Subcutaneous abdominal adipose tissue (tissue), 5 donors: ENCODE data around the gene CRY2.

ENCODE experiments used
- H3K27ac ChIP-seq: one replicate; pipeline ENCODE4 v1.7.0; 2013; ENCODE audit warnings: low read depth, mild to moderate bottlenecking, inconsistent platforms, low read length, moderate library complexity
- H3K27me3 ChIP-seq, 5 donors: one replicate each; pipeline ENCODE4 v1.7.0; 2013; ENCODE audit warnings: low read length in 5 of 5, inconsistent platforms in 1 of 5; ENCODE audit not compliant: control insufficient read depth in 5 of 5, insufficient read depth in 4 of 5
- H3K36me3 ChIP-seq, 5 donors: one replicate each; pipeline ENCODE4 v1.7.0; 2013; ENCODE audit warnings: low read length in 5 of 5; ENCODE audit not compliant: control insufficient read depth in 5 of 5, insufficient read depth in 5 of 5
- H3K4me1 ChIP-seq, 5 donors: one replicate each; pipeline ENCODE4 v1.7.0; 2013; ENCODE audit warnings: low read length in 5 of 5, mild to moderate bottlenecking in 3 of 5, moderate library complexity in 1 of 5; ENCODE audit not compliant: control insufficient read depth in 5 of 5, insufficient read depth in 5 of 5
- H3K4me3 ChIP-seq, 5 donors: one replicate each; pipeline ENCODE4 v1.7.0; 2013; ENCODE audit warnings: low read length in 5 of 5, low read depth in 1 of 5
- H3K9ac ChIP-seq, 5 donors: one replicate each; pipeline ENCODE4 v1.7.0; 2013; ENCODE audit warnings: low read length in 5 of 5, mild to moderate bottlenecking in 4 of 5, moderate library complexity in 3 of 5
- H3K9me3 ChIP-seq, 5 donors: one replicate each; pipeline ENCODE4 v1.7.0; 2013; ENCODE audit warnings: low read length in 5 of 5; ENCODE audit not compliant: control insufficient read depth in 5 of 5
- donor health status: healthy.
- donor health status: healthy.
- donor health status: healthy.
- donor health status: healthy.
- donor health status: healthy.

Gene CRY2

GRCh38 chr11:45846974-45847910, at the start of gene CRY2:
TSS of gene CRY2 (plus strand) at chr11:45847475. CDS start at chr11:45847491, 16 bp downstream.
- H3K4me3 ChIP-seq = peak within 1 kb of the TSS; percentile 71 to 100 (median 99)
- peaks cover 0 to 3% (median 0%) of the 10 kb centered on the region in 5 donors for H3K36me3 ChIP-seq
- H3K27me3 ChIP-seq = no peaks in the 10 kb centered on the region
- no peaks in the 10 kb centered on the region for H3K9me3 ChIP-seq
- peaks cover 13 to 66% (median 63%) of the 10 kb centered on the region in 5 donors for H3K4me1 ChIP-seq
- peak within 1 kb of the TSS; percentile 97 to 100 (median 99) for H3K9ac ChIP-seq
- peak within 1 kb of the TSS; percentile 100 for H3K27ac ChIP-seq

GRCh38 chr11:45798793-45799441, 48.4 kb upstream of the CRY2 start:
- Histone ChIP-seq H3K4me3 (no peak overlapping the region), H3K27ac (no peak overlapping the region), H3K36me3 (no peaks in the 10 kb centered on the region), H3K27me3 (no peaks in the 10 kb centered on the region), H3K4me1 (peaks cover 6 to 27% (median 19%) of the 10 kb centered on the region in 5 donors), H3K9me3 (no peaks in the 10 kb centered on the region), H3K9ac (no peak overlapping the region)

GRCh38 chr11:45799562-45799961, 47.7 kb upstream of the CRY2 start:
- no peaks in the 10 kb centered on the region for H3K27me3 ChIP-seq
- H3K4me3 ChIP-seq = no peak overlapping the region
- no peak overlapping the region for H3K9ac ChIP-seq
- H3K36me3 ChIP-seq = no peaks in the 10 kb centered on the region
- no peak overlapping the region for H3K27ac ChIP-seq
- peaks cover 6 to 28% (median 25%) of the 10 kb centered on the region in 5 donors for H3K4me1 ChIP-seq
- no peaks in the 10 kb centered on the region for H3K9me3 ChIP-seq

GRCh38 chr11:45800261-45800660, 47.0 kb upstream of the CRY2 start:
- H3K4me3 ChIP-seq = no peak overlapping the region
- no peaks in the 10 kb centered on the region for H3K36me3 ChIP-seq
- H3K9ac ChIP-seq = no peak overlapping the region
- H3K4me1 ChIP-seq = peaks cover 6 to 29% (median 28%) of the 10 kb centered on the region in 5 donors
- H3K27me3 ChIP-seq = no peaks in the 10 kb centered on the region
- H3K9me3 ChIP-seq = no peaks in the 10 kb centered on the region
- H3K27ac ChIP-seq = no peak overlapping the region

GRCh38 chr11:45801723-45802315, 45.5 kb upstream of the CRY2 start:
- Histone ChIP-seq H3K27ac (no peak overlapping the region), H3K36me3 (peaks cover 0 to 6% (median 0%) of the 10 kb centered on the region in 5 donors), H3K4me3 (no peak overlapping the region), H3K4me1 (peaks cover 8 to 33% (median 32%) of the 10 kb centered on the region in 5 donors), H3K27me3 (no peaks in the 10 kb centered on the region), H3K9me3 (no peaks in the 10 kb centered on the region), H3K9ac (no peak overlapping the region)

- Histone ChIP-seq H3K27me3 (no peaks in the 10 kb centered on the region), H3K4me1 (peaks cover 15 to 38% (median 33%) of the 10 kb centered on the region in 5 donors), H3K9me3 (no peaks in the 10 kb centered on the region), H3K4me3 (no peak overlapping the region), H3K36me3 (peaks cover 0 to 6% (median 0%) of the 10 kb centered on the region in 5 donors), H3K9ac (no peak overlapping the region), H3K27ac (no peak overlapping the region)
Measured at GRCh38 chr11:45802531-45803317, 44.6 kb upstream of the CRY2 start.

- Histone ChIP-seq H3K9ac (peak overlapping the region in 4 of 5 donors; percentile 81 to 94 (median 88)), H3K4me3 (peak overlapping the region; percentile 61 to 96 (median 88)), H3K9me3 (no peaks in the 10 kb centered on the region), H3K27me3 (no peaks in the 10 kb centered on the region), H3K27ac (peak overlapping the region; percentile 91), H3K4me1 (peaks cover 17 to 50% (median 39%) of the 10 kb centered on the region in 5 donors), H3K36me3 (peaks cover 0 to 12% (median 4%) of the 10 kb centered on the region in 5 donors)
Measured at GRCh38 chr11:45803971-45804760, 43.1 kb upstream of the CRY2 start.

GRCh38 chr11:45804761-45805304, 42.4 kb upstream of the CRY2 start, which contains the start of gene SLC35C1:
TSS of gene SLC35C1 (plus strand) at chr11:45805149. CDS start at chr11:45805802, 653 bp downstream.
- Histone ChIP-seq H3K36me3 (peaks cover 0 to 17% (median 8%) of the 10 kb centered on the region in 5 donors), H3K4me3 (peak within 1 kb of the TSS; percentile 79 to 99 (median 88)), H3K9me3 (no peaks in the 10 kb centered on the region), H3K27me3 (no peaks in the 10 kb centered on the region), H3K27ac (peak within 1 kb of the TSS; percentile 91), H3K9ac (peak within 1 kb of the TSS; percentile 56 to 94 (median 87)), H3K4me1 (peaks cover 17 to 57% (median 43%) of the 10 kb centered on the region in 5 donors)
